ENCODE data around the gene PLBD2.
"Not testable (repeated sequence)": the region's sequence is repeated elsewhere in the genome, so short reads cannot be mapped to it uniquely, and the experiment has no call there.

PLBD2 gene

GRCh38 chr12:113333877-113334785 lies 24.3 kb upstream of the PLBD2 start:
- DNase-seq (ENCODE audit: low spot score) = no peak

- DNase-seq (ENCODE audit: low spot score) = peak; percentile 99
Measured at GRCh38 chr12:113334786-113335539, 23.4 kb upstream of the PLBD2 start, which contains the start of gene SLC8B1. Gene SLC8B1 (minus strand): TSS chr12:113335109. CDS start chr12:113332878, 2,231 bp downstream.

GRCh38 chr12:113339540-113339939 lies 18.8 kb upstream of the PLBD2 start:
- no peak for DNase-seq (ENCODE audit: low spot score)

- DNase-seq (ENCODE audit: low spot score) = no peak
Measured at GRCh38 chr12:113340061-113340460, 18.3 kb upstream of the PLBD2 start.

GRCh38 chr12:113341535-113341934 lies 16.9 kb upstream of the PLBD2 start:
- no peak for DNase-seq (ENCODE audit: low spot score)

- DNase-seq (ENCODE audit: low spot score) = no peak
Measured at GRCh38 chr12:113345318-113345717, 13.1 kb upstream of the PLBD2 start.

GRCh38 chr12:113346353-113346752 lies 12.0 kb upstream of the PLBD2 start:
- DNase-seq (ENCODE audit: low spot score) = no peak

- no peak for DNase-seq (ENCODE audit: low spot score)
Measured at GRCh38 chr12:113347107-113347506, 11.3 kb upstream of the PLBD2 start.

- no peak for DNase-seq (ENCODE audit: low spot score)
Measured at GRCh38 chr12:113347892-113348291, 10.5 kb upstream of the PLBD2 start.

- DNase-seq (ENCODE audit: low spot score) = no peak
Measured at GRCh38 chr12:113348849-113349536, 9.4 kb upstream of the PLBD2 start.

- DNase-seq (ENCODE audit: low spot score) = no peak
Measured at GRCh38 chr12:113351089-113351488, 7.3 kb upstream of the PLBD2 start.

GRCh38 chr12:113354192-113354591 lies 4.2 kb upstream of the PLBD2 start:
- not testable (repeated sequence) for DNase-seq (ENCODE audit: low spot score)

- no peak for DNase-seq (ENCODE audit: low spot score)
Measured at GRCh38 chr12:113359133-113359938, 949 bp downstream of the PLBD2 start.

GRCh38 chr12:113359939-113360748 lies 1.8 kb downstream of the PLBD2 start:
- no peak for DNase-seq (ENCODE audit: low spot score)

- no peak for DNase-seq (ENCODE audit: low spot score)
Measured at GRCh38 chr12:113361574-113362370, 3.4 kb downstream of the PLBD2 start.

- DNase-seq (ENCODE audit: low spot score) = no peak
Measured at GRCh38 chr12:113364698-113365097, 6.3 kb downstream of the PLBD2 start.

GRCh38 chr12:113365639-113366395 lies 7.4 kb downstream of the PLBD2 start:
- DNase-seq (ENCODE audit: low spot score) = no peak

- no peak for DNase-seq (ENCODE audit: low spot score)
Measured at GRCh38 chr12:113366827-113367226, 8.4 kb downstream of the PLBD2 start.

GRCh38 chr12:113368331-113368730 lies 9.9 kb downstream of the PLBD2 start:
- DNase-seq (ENCODE audit: low spot score) = no peak
